Naive B cell (primary cell): ENCODE measurements around the gene RBFOX1. TPM values are rescaled to one million over a fixed set of nuclear protein-coding genes. Genes with fewer than 3 reads are reported as not detected.

ENCODE experiments used
- ATAC-seq, 2 donors: fragments of 150-1000 bp; cut with Tn5 transposase; 2 replicates each; pipeline ENCODE4 v1.10.0; 2021; ENCODE audit warnings: low read depth in 2 of 2, mild to moderate bottlenecking in 2 of 2, moderate library complexity in 2 of 2
- DNase-seq: peaks from one replicate; pipeline ENCODE4 v3.0.0; 2022
- H3K27ac Mint-ChIP-seq, 6 donors: one replicate each; pipeline ENCODE4 v1.8.0; 2020 to 2022; ENCODE audit warnings: mild to moderate bottlenecking in 6 of 6, mixed read lengths in 6 of 6, moderate library complexity in 5 of 6, inconsistent platforms in 2 of 6
- H3K27me3 Mint-ChIP-seq, 3 donors: one replicate each; pipeline ENCODE4 v1.8.0; 2021 to 2022; ENCODE audit warnings: mixed read lengths in 3 of 3, mild to moderate bottlenecking in 1 of 3
- H3K36me3 Mint-ChIP-seq, 2 donors: one replicate each; pipeline ENCODE4 v1.8.0; 2020 to 2022; ENCODE audit warnings: mixed read lengths in 2 of 2, inconsistent platforms in 1 of 2, mild to moderate bottlenecking in 1 of 2
- H3K4me1 Mint-ChIP-seq, 3 donors: one replicate each; pipeline ENCODE4 v1.8.0; 2020 to 2022; ENCODE audit warnings: mixed read lengths in 3 of 3, inconsistent platforms in 1 of 3, mild to moderate bottlenecking in 1 of 3, moderate library complexity in 1 of 3
- H3K4me3 Mint-ChIP-seq, 8 donors: one replicate each; pipeline ENCODE4 v1.8.0; 2020 to 2022; ENCODE audit warnings: mild to moderate bottlenecking in 8 of 8, mixed read lengths in 8 of 8, moderate library complexity in 8 of 8, inconsistent platforms in 2 of 8
- H3K9me3 Mint-ChIP-seq, 7 donors: one replicate each; pipeline ENCODE4 v1.8.0; 2020 to 2022; ENCODE audit warnings: mixed read lengths in 7 of 7, mild to moderate bottlenecking in 5 of 7, inconsistent platforms in 2 of 7, moderate library complexity in 1 of 7
- polyA plus RNA-seq, 6 donors: library from polyadenylated mRNA; unstranded; fragments of 300-500 nt; fragmentation: Illumina TruSeq; gene quantifications; one replicate each; pipeline ENCODE4 v1.2.3, GENCODE V29; 2021; ENCODE audit warnings: low read depth in 6 of 6

The RBFOX1 gene
- polyA plus RNA-seq, 6 donors from 2014 or later: not detected

- no peak for DNase-seq
- ATAC-seq: no peak
- H3K27ac Mint-ChIP-seq: peak overlapping the region in 1 of 6 donors; percentile 67
These were observed 182.9 kb downstream of the RBFOX1 start for GRCh38 chr16:7515543-7515942.

GRCh38 chr16:7517496-7517895 is 184.9 kb downstream of the RBFOX1 start:
- no peak for ATAC-seq

More at GRCh38 chr16:7515543-7515942, 182.9 kb downstream of the RBFOX1 start:
- no peaks in the 10 kb centered on the region for H3K4me1 Mint-ChIP-seq
- no peaks in the 10 kb centered on the region for H3K36me3 Mint-ChIP-seq
- H3K9me3 Mint-ChIP-seq: peaks cover 0 to 20% (median 4%) of the 10 kb centered on the region in 7 donors
- no peaks in the 10 kb centered on the region for H3K27me3 Mint-ChIP-seq
- no peak overlapping the region for H3K4me3 Mint-ChIP-seq

GRCh38 chr16:7518158-7518557 is 185.5 kb downstream of the RBFOX1 start:
- Mint-ChIP-seq H3K27me3 (no peaks in the 10 kb centered on the region), H3K4me1 (no peaks in the 10 kb centered on the region), H3K27ac (peak overlapping the region in 1 of 6 donors; percentile 26), H3K9me3 (peaks cover 0 to 16% (median 5%) of the 10 kb centered on the region in 7 donors), H3K4me3 (no peak overlapping the region), H3K36me3 (no peaks in the 10 kb centered on the region)
- no peak for ATAC-seq
- DNase-seq: no peak

More at GRCh38 chr16:7517496-7517895, 184.9 kb downstream of the RBFOX1 start:
- Mint-ChIP-seq H3K9me3 (peaks cover 0 to 16% (median 5%) of the 10 kb centered on the region in 7 donors), H3K36me3 (no peaks in the 10 kb centered on the region), H3K4me1 (no peaks in the 10 kb centered on the region), H3K27me3 (no peaks in the 10 kb centered on the region), H3K4me3 (no peak overlapping the region), H3K27ac (no peak overlapping the region)
- DNase-seq: no peak

DNA sequence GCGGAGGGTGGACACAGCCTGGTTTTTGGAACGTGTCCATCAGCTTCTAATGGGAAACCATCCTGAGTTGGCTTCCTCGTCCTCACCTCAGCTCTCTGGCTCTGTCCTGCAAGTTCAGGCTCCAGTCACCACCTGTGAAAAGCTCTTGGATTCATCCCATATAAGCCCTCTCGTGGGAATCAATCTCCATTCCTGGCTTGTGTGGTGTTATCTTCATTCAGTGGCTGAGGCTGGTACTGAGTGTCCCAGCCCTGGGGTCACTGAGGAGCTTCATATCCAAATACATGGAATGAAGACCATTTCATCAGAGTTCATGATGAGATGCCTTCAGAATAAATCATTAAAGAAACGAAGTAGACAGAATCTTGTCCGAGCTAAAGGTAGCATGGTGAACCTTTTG is 189.2 kb downstream of the RBFOX1 start:
- no peaks in the 10 kb centered on the region for H3K36me3 Mint-ChIP-seq
- no peaks in the 10 kb centered on the region for H3K27me3 Mint-ChIP-seq
- peaks cover 0 to 9% (median 3%) of the 10 kb centered on the region in 7 donors for H3K9me3 Mint-ChIP-seq
- no peak overlapping the region for H3K4me3 Mint-ChIP-seq
- H3K27ac Mint-ChIP-seq: no peak overlapping the region
- ATAC-seq (no peak), DNase-seq (no peak)
- no peaks in the 10 kb centered on the region for H3K4me1 Mint-ChIP-seq

DNA sequence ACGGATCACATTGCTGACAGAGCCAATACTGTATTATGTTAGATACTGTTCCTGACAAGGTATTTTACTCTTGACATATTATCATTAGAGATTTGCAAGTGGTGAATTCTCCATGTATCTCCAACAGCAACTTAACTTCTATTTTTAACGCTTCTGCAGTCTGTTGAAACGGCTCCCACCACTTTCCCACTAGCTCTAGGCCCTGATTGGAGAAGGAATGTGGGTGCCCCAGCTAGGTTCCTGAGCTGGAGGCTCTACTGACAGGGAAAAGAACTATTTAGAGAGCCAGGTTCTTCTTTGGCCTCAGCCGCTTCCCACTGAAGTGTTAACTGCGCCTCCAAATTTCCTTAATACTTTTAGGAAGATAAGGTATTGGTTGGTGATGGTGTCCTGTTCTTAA is 191.8 kb downstream of the RBFOX1 start:
- DNase-seq (no peak), ATAC-seq (no peak)
- Mint-ChIP-seq H3K9me3 (peaks cover 0 to 6% (median 2%) of the 10 kb centered on the region in 7 donors), H3K27me3 (no peaks in the 10 kb centered on the region), H3K4me3 (no peak overlapping the region), H3K27ac (no peak overlapping the region), H3K36me3 (no peaks in the 10 kb centered on the region), H3K4me1 (no peaks in the 10 kb centered on the region)

DNA sequence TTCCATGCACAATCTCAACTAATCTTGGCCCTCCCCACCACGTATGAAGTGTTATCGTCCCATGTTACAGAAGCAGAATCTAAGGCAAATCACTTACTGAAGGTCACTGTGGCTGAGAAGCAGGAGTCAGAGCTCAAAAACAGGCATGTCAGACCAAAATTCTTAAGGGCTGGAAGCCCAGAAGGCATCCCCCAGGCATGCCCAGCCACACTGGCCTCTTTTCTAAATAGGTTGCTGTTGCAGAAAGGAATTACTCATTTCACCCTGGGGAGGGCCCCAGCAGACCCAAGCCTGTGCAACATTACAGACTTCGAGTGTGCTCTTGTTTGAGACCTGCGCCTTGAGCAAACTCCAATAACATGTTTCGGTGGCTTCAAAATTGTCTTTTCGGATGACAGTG is 194.1 kb downstream of the RBFOX1 start:
- no peak overlapping the region for H3K4me3 Mint-ChIP-seq
- ATAC-seq (no peak), DNase-seq (no peak)
- no peaks in the 10 kb centered on the region for H3K36me3 Mint-ChIP-seq
- H3K27ac Mint-ChIP-seq: no peak overlapping the region
- H3K9me3 Mint-ChIP-seq: peaks cover 0 to 9% (median 2%) of the 10 kb centered on the region in 7 donors
- H3K4me1 Mint-ChIP-seq: no peaks in the 10 kb centered on the region
- no peaks in the 10 kb centered on the region for H3K27me3 Mint-ChIP-seq

DNA sequence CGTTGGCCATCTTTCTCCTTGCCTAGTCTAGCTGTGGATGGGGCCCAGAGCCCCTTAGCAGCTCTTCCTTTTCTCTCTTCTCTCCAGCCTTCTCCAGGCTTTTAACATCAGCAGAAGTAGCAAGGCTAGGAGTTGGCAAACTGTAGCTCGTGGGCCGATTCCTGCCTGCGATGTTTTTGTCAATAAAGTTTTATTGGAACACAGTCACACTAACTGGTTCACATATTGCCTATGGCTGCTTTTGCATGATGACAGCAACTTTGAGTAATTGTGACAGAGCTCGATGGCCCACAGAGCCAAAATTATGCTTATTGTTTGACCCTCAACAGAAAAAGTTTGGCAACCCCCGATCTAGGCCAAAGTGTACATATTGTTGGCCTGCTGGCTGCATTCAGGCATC is 199.9 kb downstream of the RBFOX1 start:
- DNase-seq (no peak), ATAC-seq (no peak)
- H3K27ac Mint-ChIP-seq: no peak overlapping the region
- peaks cover 0 to 15% (median 3%) of the 10 kb centered on the region in 7 donors for H3K9me3 Mint-ChIP-seq
- no peaks in the 10 kb centered on the region for H3K4me1 Mint-ChIP-seq
- no peaks in the 10 kb centered on the region for H3K27me3 Mint-ChIP-seq
- H3K36me3 Mint-ChIP-seq: no peaks in the 10 kb centered on the region
- H3K4me3 Mint-ChIP-seq: no peak overlapping the region

GRCh38 chr16:7534749-7535148 is 202.1 kb downstream of the RBFOX1 start:
- Mint-ChIP-seq H3K27me3 (no peaks in the 10 kb centered on the region), H3K9me3 (peaks cover 0 to 19% (median 3%) of the 10 kb centered on the region in 7 donors), H3K36me3 (no peaks in the 10 kb centered on the region), H3K4me1 (no peaks in the 10 kb centered on the region), H3K4me3 (no peak overlapping the region), H3K27ac (no peak overlapping the region)
- no peak for ATAC-seq
- DNase-seq: no peak

GRCh38 chr16:7541026-7541425 is 208.4 kb downstream of the RBFOX1 start:
- Mint-ChIP-seq H3K4me1 (no peaks in the 10 kb centered on the region), H3K27ac (no peak overlapping the region), H3K27me3 (no peaks in the 10 kb centered on the region), H3K36me3 (peaks cover 0 to 5% of the 10 kb centered on the region in 2 donors), H3K9me3 (peaks cover 0 to 14% (median 0%) of the 10 kb centered on the region in 7 donors), H3K4me3 (no peak overlapping the region)
- DNase-seq (no peak), ATAC-seq (no peak)

DNA sequence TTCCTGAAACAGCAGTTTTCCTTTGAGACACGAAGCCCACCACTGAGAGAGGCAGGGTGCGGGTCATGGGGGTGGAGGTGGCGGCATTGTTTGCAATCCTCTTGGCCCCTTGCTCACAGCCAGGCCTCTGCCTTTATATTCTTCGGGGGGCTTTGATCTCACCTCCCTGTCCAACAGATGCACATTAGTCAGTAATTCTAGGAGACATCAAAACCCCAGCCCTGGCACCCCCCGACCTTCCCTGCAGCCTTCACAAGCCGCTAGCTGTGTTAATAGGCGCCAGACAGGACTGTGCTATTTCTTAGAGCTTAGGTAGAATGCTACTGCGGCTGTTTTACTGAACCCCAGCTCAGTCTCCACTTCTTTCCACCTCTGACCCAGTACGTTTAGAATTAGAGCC is 212.6 kb downstream of the RBFOX1 start:
- no peak for ATAC-seq
- DNase-seq: no peak
- no peak overlapping the region for H3K27ac Mint-ChIP-seq
- H3K4me3 Mint-ChIP-seq: no peak overlapping the region
- H3K27me3 Mint-ChIP-seq: no peaks in the 10 kb centered on the region
- peaks cover 0 to 5% of the 10 kb centered on the region in 2 donors for H3K36me3 Mint-ChIP-seq
- H3K4me1 Mint-ChIP-seq: no peaks in the 10 kb centered on the region
- H3K9me3 Mint-ChIP-seq: peaks cover 0 to 7% (median 0%) of the 10 kb centered on the region in 7 donors

GRCh38 chr16:7546948-7547347 is 214.3 kb downstream of the RBFOX1 start:
- ATAC-seq: no peak
- no peak for DNase-seq
- Mint-ChIP-seq H3K4me3 (no peak overlapping the region), H3K27me3 (no peaks in the 10 kb centered on the region), H3K36me3 (peaks cover 0 to 5% of the 10 kb centered on the region in 2 donors), H3K9me3 (peaks cover 0 to 7% (median 0%) of the 10 kb centered on the region in 7 donors), H3K27ac (no peak overlapping the region), H3K4me1 (no peaks in the 10 kb centered on the region)

GRCh38 chr16:7547736-7548135 is 215.1 kb downstream of the RBFOX1 start:
- H3K27ac Mint-ChIP-seq: no peak overlapping the region
- peaks cover 0 to 7% (median 0%) of the 10 kb centered on the region in 7 donors for H3K9me3 Mint-ChIP-seq
- DNase-seq (no peak), ATAC-seq (no peak)
- no peaks in the 10 kb centered on the region for H3K4me1 Mint-ChIP-seq
- no peaks in the 10 kb centered on the region for H3K36me3 Mint-ChIP-seq
- H3K4me3 Mint-ChIP-seq: no peak overlapping the region
- no peaks in the 10 kb centered on the region for H3K27me3 Mint-ChIP-seq

DNA sequence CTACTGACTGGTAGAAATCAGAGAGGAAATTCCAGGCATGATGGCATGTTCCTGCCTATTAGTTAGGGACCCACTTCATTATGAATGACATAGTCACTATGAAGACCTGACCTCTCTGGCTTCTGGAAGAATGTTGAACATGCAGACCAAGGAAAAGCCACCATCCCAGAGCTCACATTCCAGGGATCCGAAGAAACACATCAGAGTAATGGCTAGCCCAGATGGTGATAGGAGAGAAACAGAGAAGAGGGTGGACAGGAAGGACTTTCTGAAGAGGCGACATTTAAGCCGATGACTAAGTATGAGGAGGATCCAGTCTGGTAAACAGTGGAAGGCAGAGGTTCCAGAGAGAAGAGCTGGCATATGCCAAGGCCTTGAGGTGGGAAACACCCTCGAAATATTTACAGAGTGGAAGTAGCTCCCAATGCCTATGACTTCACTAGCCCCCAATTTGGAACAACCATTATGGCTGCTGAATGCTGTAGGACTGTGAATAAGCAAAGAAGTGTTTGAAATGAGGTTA is 216.2 kb downstream of the RBFOX1 start:
- ATAC-seq: no peak

DNA sequence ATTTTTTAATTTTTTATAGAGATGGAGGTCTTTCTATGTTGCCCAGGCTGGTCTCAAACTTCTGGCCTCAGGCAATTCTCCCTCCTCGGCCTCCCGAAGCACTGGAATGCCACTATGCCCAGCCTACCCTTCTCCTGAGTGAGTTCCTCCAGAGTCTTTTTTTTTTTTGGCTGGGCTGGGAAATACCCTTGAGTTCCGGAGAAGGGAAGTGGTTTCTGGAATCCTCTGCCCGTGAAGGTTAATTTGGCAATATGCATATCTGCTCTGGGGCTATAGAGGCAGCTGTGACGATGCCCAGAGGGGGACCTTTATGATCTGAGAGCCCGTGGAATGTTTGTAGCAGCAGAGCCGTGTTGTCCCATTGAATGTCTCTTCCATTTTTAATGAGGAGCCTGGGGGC is 217.5 kb downstream of the RBFOX1 start:
- ATAC-seq (no peak), DNase-seq (no peak)
- peaks cover 0 to 7% (median 0%) of the 10 kb centered on the region in 7 donors for H3K9me3 Mint-ChIP-seq
- no peak overlapping the region for H3K27ac Mint-ChIP-seq
- no peaks in the 10 kb centered on the region for H3K4me1 Mint-ChIP-seq
- H3K36me3 Mint-ChIP-seq: no peaks in the 10 kb centered on the region
- H3K27me3 Mint-ChIP-seq: no peaks in the 10 kb centered on the region
- no peak overlapping the region for H3K4me3 Mint-ChIP-seq

More for the DNA sequence above, 216.2 kb downstream of the RBFOX1 start:
- Mint-ChIP-seq H3K27me3 (no peaks in the 10 kb centered on the region), H3K27ac (no peak overlapping the region), H3K4me3 (no peak overlapping the region), H3K4me1 (no peaks in the 10 kb centered on the region), H3K36me3 (no peaks in the 10 kb centered on the region), H3K9me3 (peaks cover 0 to 7% (median 0%) of the 10 kb centered on the region in 7 donors)
- DNase-seq: no peak

- ATAC-seq (no peak), DNase-seq (no peak)
- Mint-ChIP-seq H3K9me3 (peaks cover 0 to 8% (median 0%) of the 10 kb centered on the region in 7 donors), H3K36me3 (no peaks in the 10 kb centered on the region), H3K27ac (no peak overlapping the region), H3K4me3 (no peak overlapping the region), H3K4me1 (no peaks in the 10 kb centered on the region), H3K27me3 (no peaks in the 10 kb centered on the region)
These were observed 222.8 kb downstream of the RBFOX1 start for GRCh38 chr16:7555459-7555858.
